Mucosa of descending colon (tissue), 3 donors: ENCODE results near the gene EPB41L4B. TPM values are rescaled to one million over a fixed set of nuclear protein-coding genes. Genes with fewer than 3 reads are reported as not detected.
"Not testable (repeated sequence)": the region's sequence is repeated elsewhere in the genome, so short reads cannot be mapped to it uniquely, and the experiment has no call there.

Experiments used
- ATAC-seq: fragments of 200-7000 bp; cut with Tn5 transposase; one replicate; pipeline ENCODE4 v1.9.1; 2020; ENCODE audit warnings: mild to moderate bottlenecking, moderate library complexity
- DNase-seq, 3 donors: peaks; one replicate each; pipeline ENCODE4 v3.0.0-alpha.2; 2020
- H3K36me3 ChIP-seq: fragments of 200-600 bp; one replicate; pipeline ENCODE4 v1.8.0; 2021; ENCODE audit warnings: low read depth, mild to moderate bottlenecking
- H3K4me1 ChIP-seq: fragments of 200-600 bp; one replicate; pipeline ENCODE4 v1.8.0; 2021; ENCODE audit warnings: low read depth, mild to moderate bottlenecking
- H3K4me3 ChIP-seq: fragments of 200-600 bp; one replicate; pipeline ENCODE4 v1.8.0; 2021; ENCODE audit warnings: mild to moderate bottlenecking
- H3K9me3 ChIP-seq: fragments of 200-600 bp; one replicate; pipeline ENCODE4 v1.8.0; 2021; ENCODE audit warnings: mild to moderate bottlenecking
- intact Hi-C, 2 donors: fragments of 100-400 bp; cut with DNase I in 1 of 2; cut with micrococcal nuclease in 1 of 2; formaldehyde crosslinking; loops; one replicate each; pipeline versions ENCODE4 v1.11.0 to v1.11.1; 2022; cut with DNase I, micrococcal nuclease
- total RNA-seq, 3 donors: library from RNA; stranded (reverse); fragmentation: NEBNext Ultra II Directional in 2 of 3; extraction: Animal tissue kit (Norgen Biotek cat#: 25700) in 2 of 3; gene quantifications; one replicate each; pipeline versions ENCODE4 v1.2.1 to v1.2.4, GENCODE V29; 2021 to 2023
- TF ChIP-seq, protein P1 (sequence below): fragments of 200-600 bp; IDR thresholded peaks from one replicate; pipeline ENCODE4 v1.8.0; 2022; ENCODE audit warnings: antibody characterized with exemption, mild to moderate bottlenecking
- donor health status: DM: no; HTN: no; CAD: no; lungs with moderate emphysema.
- donor health status: DM: no; HTN: no; CAD: no.
- donor health status: DM: no; HTN: yes; CAD: no.

EPB41L4B gene
- total RNA-seq, 3 donors from 2014 or later, result 56.3 to 163 (median 122) TPM

DNA sequence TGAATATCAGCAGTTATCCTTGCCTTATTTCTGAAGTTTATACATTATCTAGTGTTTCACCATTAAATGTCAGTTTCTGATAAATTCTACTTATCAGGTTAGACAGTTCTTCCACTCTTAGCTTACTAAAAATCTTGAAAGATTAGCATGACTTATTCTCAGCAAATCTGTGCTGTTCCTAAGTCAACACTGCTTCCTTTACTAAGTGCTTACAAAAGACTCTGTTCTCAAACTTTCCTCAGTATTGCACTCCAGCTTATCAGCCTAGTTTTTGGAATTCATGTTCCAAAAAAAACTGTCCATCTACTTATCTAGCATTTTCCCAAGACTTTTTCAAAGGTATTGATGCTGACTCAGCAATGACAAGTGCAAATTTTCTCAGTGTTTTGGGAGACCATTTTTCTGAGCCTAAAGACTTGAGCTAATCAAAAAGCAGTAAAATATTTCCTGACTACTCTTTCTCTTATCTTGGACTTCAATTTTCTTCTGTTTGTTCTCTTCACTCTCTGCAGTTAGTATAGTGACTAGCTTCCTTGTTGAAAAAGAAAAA, 92.7 kb downstream of the EPB41L4B start:
- H3K36me3 ChIP-seq, result no peaks in the 10 kb centered on the region
- no peak for ATAC-seq
- intact Hi-C loops, result no loop called here
- no peak for DNase-seq
- no peak overlapping the region for H3K4me3 ChIP-seq
- no peaks in the 10 kb centered on the region for H3K4me1 ChIP-seq
- H3K9me3 ChIP-seq, result no peaks in the 10 kb centered on the region
- TF ChIP-seq, protein P1, sequence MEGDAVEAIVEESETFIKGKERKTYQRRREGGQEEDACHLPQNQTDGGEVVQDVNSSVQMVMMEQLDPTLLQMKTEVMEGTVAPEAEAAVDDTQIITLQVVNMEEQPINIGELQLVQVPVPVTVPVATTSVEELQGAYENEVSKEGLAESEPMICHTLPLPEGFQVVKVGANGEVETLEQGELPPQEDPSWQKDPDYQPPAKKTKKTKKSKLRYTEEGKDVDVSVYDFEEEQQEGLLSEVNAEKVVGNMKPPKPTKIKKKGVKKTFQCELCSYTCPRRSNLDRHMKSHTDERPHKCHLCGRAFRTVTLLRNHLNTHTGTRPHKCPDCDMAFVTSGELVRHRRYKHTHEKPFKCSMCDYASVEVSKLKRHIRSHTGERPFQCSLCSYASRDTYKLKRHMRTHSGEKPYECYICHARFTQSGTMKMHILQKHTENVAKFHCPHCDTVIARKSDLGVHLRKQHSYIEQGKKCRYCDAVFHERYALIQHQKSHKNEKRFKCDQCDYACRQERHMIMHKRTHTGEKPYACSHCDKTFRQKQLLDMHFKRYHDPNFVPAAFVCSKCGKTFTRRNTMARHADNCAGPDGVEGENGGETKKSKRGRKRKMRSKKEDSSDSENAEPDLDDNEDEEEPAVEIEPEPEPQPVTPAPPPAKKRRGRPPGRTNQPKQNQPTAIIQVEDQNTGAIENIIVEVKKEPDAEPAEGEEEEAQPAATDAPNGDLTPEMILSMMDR, result no peak

DNA sequence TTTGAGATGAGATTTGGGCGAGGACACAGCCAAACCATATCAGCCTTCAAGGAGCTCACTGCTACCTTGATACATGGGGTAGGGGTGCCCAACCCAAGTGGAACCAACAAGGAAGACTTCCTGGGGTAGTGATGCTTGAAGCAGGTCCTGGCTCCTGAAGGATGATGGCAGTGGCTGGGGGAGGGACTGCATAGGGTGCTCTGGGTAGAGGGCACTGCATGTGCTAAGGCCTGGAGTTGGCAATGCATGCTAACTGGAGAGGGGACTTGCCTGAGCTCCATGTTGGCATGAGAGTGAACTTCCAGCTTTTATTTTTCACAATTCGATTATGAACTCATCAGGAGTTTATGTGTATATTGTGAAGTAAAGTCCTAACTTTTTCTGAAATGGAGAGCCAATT, 95.2 kb downstream of the EPB41L4B start:
- Histone ChIP-seq H3K9me3 (no peaks in the 10 kb centered on the region), H3K4me1 (no peaks in the 10 kb centered on the region), H3K4me3 (no peak overlapping the region), H3K36me3 (no peaks in the 10 kb centered on the region)
- intact Hi-C loops, result no loop called here
- TF ChIP-seq, protein P1, result no peak
- no peak for ATAC-seq
- DNase-seq, result no peak

DNA sequence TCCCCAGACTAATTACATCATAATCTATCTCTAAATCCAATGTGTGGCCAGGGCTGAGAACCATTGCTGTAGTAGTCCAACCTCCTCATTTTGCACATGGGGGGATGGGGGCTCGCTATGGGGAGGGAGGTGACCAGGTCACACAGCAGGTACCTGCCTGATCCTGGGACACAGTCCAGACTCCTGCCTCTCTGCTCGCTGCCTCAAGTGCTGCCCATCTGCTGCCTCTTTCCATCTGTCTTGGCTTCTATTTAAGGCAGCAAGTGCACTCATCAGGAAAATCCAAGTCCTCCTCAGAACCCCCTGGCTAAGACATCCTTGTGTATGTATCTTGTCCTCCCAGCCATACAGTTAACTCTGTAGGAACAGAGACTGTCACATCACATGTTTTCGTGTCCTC, 96.1 kb downstream of the EPB41L4B start:
- Histone ChIP-seq H3K9me3 (no peaks in the 10 kb centered on the region), H3K4me1 (no peaks in the 10 kb centered on the region), H3K4me3 (no peak overlapping the region), H3K36me3 (no peaks in the 10 kb centered on the region)
- ATAC-seq, result no peak
- DNase-seq, result no peak
- intact Hi-C loops, result no loop called here
- TF ChIP-seq, protein P1, result no peak

DNA sequence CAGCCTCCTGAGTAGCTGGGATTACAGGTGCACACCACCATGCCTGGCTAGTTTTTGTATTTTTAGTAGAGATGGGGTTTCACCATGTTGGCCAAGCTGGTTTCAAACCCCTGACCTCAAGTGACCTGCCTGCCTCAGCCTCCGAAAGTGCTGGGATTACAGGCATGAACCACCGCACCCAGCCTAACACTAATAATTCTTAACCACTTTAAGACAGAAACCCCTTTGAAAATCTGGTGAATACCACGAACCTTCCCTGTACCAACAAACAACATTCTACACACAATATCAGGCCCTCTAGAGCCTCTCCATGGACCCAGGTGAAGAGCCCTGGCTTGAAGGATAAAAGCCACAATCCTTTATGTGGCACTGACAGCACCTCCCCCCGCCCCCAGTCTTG, 102.6 kb downstream of the EPB41L4B start:
- ATAC-seq, H3K9me3 ChIP-seq, H3K4me1 ChIP-seq, intact Hi-C loops, DNase-seq, H3K36me3 ChIP-seq, H3K4me3 ChIP-seq: not testable (repeated sequence)

DNA sequence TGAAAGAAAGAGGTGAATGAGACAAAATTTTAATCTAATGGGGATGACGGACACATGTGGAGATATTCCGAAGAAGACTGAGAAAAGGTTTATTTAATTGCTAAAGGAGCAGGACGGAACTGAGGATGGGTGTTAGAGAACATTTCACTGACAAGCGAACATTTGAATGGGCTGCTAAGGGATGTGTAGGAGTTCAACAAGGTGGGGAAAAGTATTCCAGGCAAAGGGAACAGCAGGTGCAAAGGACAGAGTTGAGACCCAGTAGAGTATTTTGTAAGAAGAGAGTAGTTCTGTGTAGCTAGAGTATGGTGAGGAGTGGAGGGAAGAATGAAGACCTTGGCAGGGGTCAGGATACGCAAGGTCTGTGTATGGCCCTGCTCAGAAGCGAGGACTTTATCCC, 106.4 kb downstream of the EPB41L4B start:
- Histone ChIP-seq H3K9me3 (no peaks in the 10 kb centered on the region), H3K36me3 (no peaks in the 10 kb centered on the region), H3K4me1 (no peaks in the 10 kb centered on the region), H3K4me3 (no peak overlapping the region)
- intact Hi-C loops, result no loop called here
- no peak for DNase-seq
- TF ChIP-seq, protein P1, result no peak
- no peak for ATAC-seq

DNA sequence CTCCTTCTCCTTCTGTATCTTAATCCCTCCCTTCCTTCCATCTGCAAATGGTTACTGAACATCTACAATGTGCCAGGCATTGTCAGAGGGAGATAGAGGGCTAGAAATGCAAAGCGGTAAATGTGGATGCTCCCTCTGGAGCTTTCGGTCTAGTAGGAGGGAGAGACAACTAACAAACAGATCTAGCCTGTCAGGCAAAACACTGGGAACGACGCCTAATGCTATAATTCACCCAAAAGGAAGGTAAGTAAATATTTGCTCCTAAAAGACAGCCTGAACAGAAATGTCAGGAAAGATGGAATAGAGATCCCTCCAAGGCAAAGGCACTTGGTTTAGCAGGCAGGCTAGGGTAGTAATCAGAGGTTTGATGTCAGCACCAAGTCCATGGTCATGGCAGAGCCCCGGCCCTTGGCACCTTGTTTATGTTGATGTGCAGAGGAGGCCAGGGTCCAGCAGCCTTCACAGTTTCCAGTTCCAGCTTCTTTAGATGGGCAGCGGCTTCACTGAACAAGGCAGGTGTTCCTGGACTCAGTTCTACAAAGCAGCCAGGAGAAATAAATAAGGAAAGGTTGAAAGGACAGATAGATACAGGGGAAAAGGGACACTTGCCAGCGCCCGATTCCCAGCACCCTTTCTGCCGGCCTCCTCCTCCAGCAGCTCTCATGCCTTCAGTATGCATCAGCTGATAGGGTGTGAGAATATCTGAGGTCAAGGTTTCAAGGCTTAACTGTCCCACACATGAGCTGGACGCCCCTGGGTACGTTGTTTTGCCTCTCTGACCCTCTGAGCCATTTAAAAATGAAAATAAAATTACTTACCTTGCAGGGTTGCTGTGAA, 107.4 kb downstream of the EPB41L4B start:
- ATAC-seq (no peak), DNase-seq (no peak)
- Histone ChIP-seq H3K9me3 (no peaks in the 10 kb centered on the region), H3K4me1 (no peaks in the 10 kb centered on the region), H3K4me3 (no peak overlapping the region), H3K36me3 (no peaks in the 10 kb centered on the region)
- TF ChIP-seq, protein P1, result no peak
- intact Hi-C loops, result no loop called here
